SK-N-SH (cell line): ENCODE data around the gene AP3D1. TPM values are rescaled to one million over a fixed set of nuclear protein-coding genes. Genes with fewer than 3 reads are reported as not detected.
A peak's percentile ranks its signal among the peaks of the same experiment; 100 is the strongest.

Experiments used
- CTCF ChIA-PET: fragments of 300-600, 350-600 bp; formaldehyde crosslinking; extraction: SDS; loops from one replicate; lab custom pipeline; 2021; lab: Yijun Ruan, JAX
- POLR2A ChIA-PET: fragments of 350-600 bp; sonication (Branson Sonifier 250); formaldehyde crosslinking; extraction: SDS; loops from one replicate; lab custom pipeline; 2020; ENCODE audit warnings: antibody characterized with exemption, inconsistent platforms; lab: Yijun Ruan, JAX
- DNase-seq: peaks from one replicate; pipeline ENCODE4 v3.0.0; 2012
- H2AFZ ChIP-seq: fragments of 200-600 bp; sonication (generic); 2 replicates; pipeline ENCODE4 v1.8.1; 2016; ENCODE audit warnings: antibody characterized with exemption, mild to moderate bottlenecking, low read depth
- H3F3A ChIP-seq: fragments of 200-600 bp; sonication (generic); replicated peaks from 2 replicates; pipeline ENCODE3; 2016; ENCODE audit warnings: antibody characterized with exemption, mild to moderate bottlenecking; ENCODE audit not compliant: insufficient read depth
- H3K27ac ChIP-seq, 2 experiments: fragments of 200-500 bp in 1 of 2; fragments of 200-600 bp in 1 of 2; sonication (Bioruptor generic) in 1 of 2; sonication (generic), shearing (Covaris generic) in 1 of 2; 2 replicates each; pipeline versions ENCODE4 v1.5.1 to v1.6.1; 2014 to 2016; ENCODE audit warnings: low read depth in 2 of 2, inconsistent platforms in 1 of 2, low read length in 1 of 2, mild to moderate bottlenecking in 1 of 2, mixed read lengths in 1 of 2
- H3K27me3 ChIP-seq: fragments of 200-600 bp; sonication (generic), shearing (Covaris generic); 2 replicates; pipeline ENCODE4 v1.6.1; 2016; ENCODE audit warnings: mixed run types; ENCODE audit not compliant: insufficient read depth
- H3K36me3 ChIP-seq, 2 experiments: fragments of 200-500 bp in 1 of 2; fragments of 200-600 bp in 1 of 2; sonication (Bioruptor generic) in 1 of 2; sonication (generic) in 1 of 2; replicated peaks in 1 of 2; 2 replicates each; pipeline versions ENCODE3 to v1.5.1; 2014 to 2016; ENCODE audit warnings: low read length in 1 of 2, mild to moderate bottlenecking in 1 of 2; ENCODE audit not compliant: insufficient read depth in 2 of 2, control insufficient read depth in 1 of 2
- H3K4me1 ChIP-seq, 2 experiments: fragments of 200-500 bp in 1 of 2; fragments of 200-600 bp in 1 of 2; sonication (Bioruptor generic) in 1 of 2; sonication (generic), shearing (Covaris generic) in 1 of 2; 2 replicates each; pipeline versions ENCODE4 v1.5.1 to v1.6.1; 2014 to 2016; ENCODE audit warnings: low read depth in 1 of 2, low read length in 1 of 2, mixed run types in 1 of 2; ENCODE audit not compliant: insufficient read depth in 2 of 2, control insufficient read depth in 1 of 2
- H3K4me2 ChIP-seq: fragments of 200-600 bp; sonication (generic), shearing (Covaris generic); 2 replicates; pipeline ENCODE4 v1.6.1; 2017; ENCODE audit warnings: mixed run types
- H3K4me3 ChIP-seq, 2 experiments: fragments of 200-500 bp in 1 of 2; fragments of 200-600 bp in 1 of 2; sonication (Bioruptor generic) in 1 of 2; sonication (generic), shearing (Covaris generic) in 1 of 2; 2 replicates each; pipeline versions ENCODE4 v1.5.1 to v1.8.1; 2014 to 2016; ENCODE audit warnings: low read depth in 2 of 2, inconsistent platforms in 1 of 2, low read length in 1 of 2, mild to moderate bottlenecking in 1 of 2, mixed read lengths in 1 of 2, moderate library complexity in 1 of 2
- H3K79me2 ChIP-seq: fragments of 200-600 bp; sonication (generic); 2 replicates; pipeline ENCODE4 v1.8.1; 2017; ENCODE audit warnings: mild to moderate bottlenecking; ENCODE audit not compliant: insufficient read depth
- H3K9ac ChIP-seq: fragments of 200-600 bp; sonication (generic); 2 replicates; pipeline ENCODE4 v1.6.1; 2017; ENCODE audit warnings: mixed run types
- H3K9me2 ChIP-seq: fragments of 200-600 bp; sonication (generic); 2 replicates; pipeline ENCODE4 v1.6.1; 2017; ENCODE audit warnings: mixed run types
- H3K9me3 ChIP-seq: fragments of 200-600 bp; sonication (generic); 2 replicates; pipeline ENCODE4 v1.6.1; 2017; ENCODE audit warnings: mixed run types, mild to moderate bottlenecking, moderate library complexity
- H4K20me1 ChIP-seq: fragments of 200-600 bp; sonication (generic); 2 replicates; pipeline ENCODE4 v1.6.1; 2017; ENCODE audit warnings: mild to moderate bottlenecking, mixed run types; ENCODE audit not compliant: insufficient read depth
- EP300 ChIP-seq, 2 experiments: IDR thresholded peaks; 2 replicates each; pipeline versions ENCODE4 v1.4.0 to v1.6.1; 2012; ENCODE audit warnings: borderline replicate concordance in 1 of 2, low read depth in 1 of 2, low read length in 1 of 2
- FOSL2 ChIP-seq: IDR thresholded peaks from 2 replicates; pipeline ENCODE4 v1.4.0; 2012; ENCODE audit warnings: low read depth, mild to moderate bottlenecking, moderate library complexity, borderline replicate concordance
- MXI1 ChIP-seq: IDR thresholded peaks from 2 replicates; pipeline ENCODE4 v1.6.1; 2012; ENCODE audit warnings: mild to moderate bottlenecking, low read depth, low read length, improper control_type of control experiment
- NFIC ChIP-seq: IDR thresholded peaks from 2 replicates; pipeline ENCODE4 v1.4.0; 2012; ENCODE audit warnings: borderline replicate concordance
- POLR2AphosphoS5 ChIP-seq: IDR thresholded peaks from 2 replicates; pipeline ENCODE4 v1.6.1; 2012; ENCODE audit warnings: low read depth, low read length
- WGBS: methylation state at CpG from one replicate; pipeline ENCODE4 v1.1.6; 2017; ENCODE audit warnings: low lambda C conversion rate; 5-methylcytosine and 5-hydroxymethylcytosine counted together
- polyA plus RNA-seq, 3 experiments: library from polyadenylated mRNA; depleted of rRNA; stranded (reverse); fragments of >200 nt; gene quantifications; 2 replicates each; pipeline ENCODE4 v1.2.3, GENCODE V29; 2012
- TF ChIP-seq, protein P1 (sequence below): IDR thresholded peaks from 2 replicates; pipeline ENCODE4 v1.6.1; 2012; ENCODE audit warnings: mild to moderate bottlenecking, low read depth, low read length, moderate library complexity
- TF ChIP-seq, protein P2 (sequence below): IDR thresholded peaks from 2 replicates; pipeline ENCODE4 v1.4.0; 2012; ENCODE audit warnings: low read depth
- TF ChIP-seq, protein P3 (sequence below): IDR thresholded peaks from 2 replicates; pipeline ENCODE4 v1.4.0; 2012; ENCODE audit warnings: low read depth, borderline replicate concordance

AP3D1 gene
- polyA plus RNA-seq, 1 of the 3 experiments (the other 2 are of a cell fraction), result 127 TPM

DNA sequence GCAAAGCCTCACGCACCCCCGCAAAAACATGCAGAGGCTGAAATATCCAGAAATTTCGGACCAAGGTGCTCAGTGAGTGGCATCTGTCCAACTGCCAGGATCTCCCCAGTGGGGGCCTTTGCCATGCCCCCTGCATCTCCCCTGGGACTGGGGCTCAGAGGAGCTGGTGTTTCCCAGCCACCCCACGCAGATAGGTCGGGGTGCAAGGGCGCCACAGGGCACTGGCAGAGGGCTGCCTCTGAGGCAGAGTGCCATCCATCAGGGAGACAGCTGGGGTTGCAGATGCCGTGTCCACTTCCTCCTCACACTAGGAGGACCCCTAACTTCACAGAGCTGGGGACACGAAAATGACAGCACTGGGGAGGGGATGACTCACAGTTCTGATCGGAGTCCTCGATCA is 28.4 kb downstream of the AP3D1 start:
- 97% methylated on average over 10 of the region's 10 CpGs for WGBS
- H3K27me3 ChIP-seq, result no peaks in the 10 kb centered on the region
- no peak overlapping the region for H3K27ac ChIP-seq
- no peaks in the 10 kb centered on the region for H3K4me1 ChIP-seq
- peaks cover 47% of the 10 kb centered on the region for H4K20me1 ChIP-seq
- DNase-seq, result no peak
- no peaks in the 10 kb centered on the region for H3K9me3 ChIP-seq
- no peak overlapping the region for H3K9ac ChIP-seq
- CTCF ChIA-PET, result no interaction called here
- H3K79me2 ChIP-seq, result peaks cover 15% of the 10 kb centered on the region; the same call in 1 of the 2 replicates
- H3K4me2 ChIP-seq, result no peak overlapping the region
- TF ChIP-seq, protein P1, sequence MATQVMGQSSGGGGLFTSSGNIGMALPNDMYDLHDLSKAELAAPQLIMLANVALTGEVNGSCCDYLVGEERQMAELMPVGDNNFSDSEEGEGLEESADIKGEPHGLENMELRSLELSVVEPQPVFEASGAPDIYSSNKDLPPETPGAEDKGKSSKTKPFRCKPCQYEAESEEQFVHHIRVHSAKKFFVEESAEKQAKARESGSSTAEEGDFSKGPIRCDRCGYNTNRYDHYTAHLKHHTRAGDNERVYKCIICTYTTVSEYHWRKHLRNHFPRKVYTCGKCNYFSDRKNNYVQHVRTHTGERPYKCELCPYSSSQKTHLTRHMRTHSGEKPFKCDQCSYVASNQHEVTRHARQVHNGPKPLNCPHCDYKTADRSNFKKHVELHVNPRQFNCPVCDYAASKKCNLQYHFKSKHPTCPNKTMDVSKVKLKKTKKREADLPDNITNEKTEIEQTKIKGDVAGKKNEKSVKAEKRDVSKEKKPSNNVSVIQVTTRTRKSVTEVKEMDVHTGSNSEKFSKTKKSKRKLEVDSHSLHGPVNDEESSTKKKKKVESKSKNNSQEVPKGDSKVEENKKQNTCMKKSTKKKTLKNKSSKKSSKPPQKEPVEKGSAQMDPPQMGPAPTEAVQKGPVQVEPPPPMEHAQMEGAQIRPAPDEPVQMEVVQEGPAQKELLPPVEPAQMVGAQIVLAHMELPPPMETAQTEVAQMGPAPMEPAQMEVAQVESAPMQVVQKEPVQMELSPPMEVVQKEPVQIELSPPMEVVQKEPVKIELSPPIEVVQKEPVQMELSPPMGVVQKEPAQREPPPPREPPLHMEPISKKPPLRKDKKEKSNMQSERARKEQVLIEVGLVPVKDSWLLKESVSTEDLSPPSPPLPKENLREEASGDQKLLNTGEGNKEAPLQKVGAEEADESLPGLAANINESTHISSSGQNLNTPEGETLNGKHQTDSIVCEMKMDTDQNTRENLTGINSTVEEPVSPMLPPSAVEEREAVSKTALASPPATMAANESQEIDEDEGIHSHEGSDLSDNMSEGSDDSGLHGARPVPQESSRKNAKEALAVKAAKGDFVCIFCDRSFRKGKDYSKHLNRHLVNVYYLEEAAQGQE, result 0 out of 2 replicates have a peak, but pooled peaks have one; percentile 3
- TF ChIP-seq, protein P2, sequence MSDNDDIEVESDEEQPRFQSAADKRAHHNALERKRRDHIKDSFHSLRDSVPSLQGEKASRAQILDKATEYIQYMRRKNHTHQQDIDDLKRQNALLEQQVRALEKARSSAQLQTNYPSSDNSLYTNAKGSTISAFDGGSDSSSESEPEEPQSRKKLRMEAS, result no peak
- TF ChIP-seq, protein P3, sequence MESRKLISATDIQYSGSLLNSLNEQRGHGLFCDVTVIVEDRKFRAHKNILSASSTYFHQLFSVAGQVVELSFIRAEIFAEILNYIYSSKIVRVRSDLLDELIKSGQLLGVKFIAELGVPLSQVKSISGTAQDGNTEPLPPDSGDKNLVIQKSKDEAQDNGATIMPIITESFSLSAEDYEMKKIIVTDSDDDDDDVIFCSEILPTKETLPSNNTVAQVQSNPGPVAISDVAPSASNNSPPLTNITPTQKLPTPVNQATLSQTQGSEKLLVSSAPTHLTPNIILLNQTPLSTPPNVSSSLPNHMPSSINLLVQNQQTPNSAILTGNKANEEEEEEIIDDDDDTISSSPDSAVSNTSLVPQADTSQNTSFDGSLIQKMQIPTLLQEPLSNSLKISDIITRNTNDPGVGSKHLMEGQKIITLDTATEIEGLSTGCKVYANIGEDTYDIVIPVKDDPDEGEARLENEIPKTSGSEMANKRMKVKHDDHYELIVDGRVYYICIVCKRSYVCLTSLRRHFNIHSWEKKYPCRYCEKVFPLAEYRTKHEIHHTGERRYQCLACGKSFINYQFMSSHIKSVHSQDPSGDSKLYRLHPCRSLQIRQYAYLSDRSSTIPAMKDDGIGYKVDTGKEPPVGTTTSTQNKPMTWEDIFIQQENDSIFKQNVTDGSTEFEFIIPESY, result no peak
- TF ChIP-seq FOSL2 (no peak), EP300 (IDR thresholded peaks at IDR 0.05; ENCODE audit: borderline replicate concordance in 1 of 2, low read depth in 1 of 2, low read length in 1 of 2) (no peak), POLR2AphosphoS5 (no peak)
- H3K36me3 ChIP-seq, result peaks cover 20 to 76% of the 10 kb centered on the region in 2 experiments
- H2AFZ ChIP-seq, result no peak overlapping the region
- no peak overlapping the region for H3K4me3 ChIP-seq
- H3F3A ChIP-seq, result no peaks in the 10 kb centered on the region
- POLR2A ChIA-PET, result no interaction called here
- no peaks in the 10 kb centered on the region for H3K9me2 ChIP-seq

DNA sequence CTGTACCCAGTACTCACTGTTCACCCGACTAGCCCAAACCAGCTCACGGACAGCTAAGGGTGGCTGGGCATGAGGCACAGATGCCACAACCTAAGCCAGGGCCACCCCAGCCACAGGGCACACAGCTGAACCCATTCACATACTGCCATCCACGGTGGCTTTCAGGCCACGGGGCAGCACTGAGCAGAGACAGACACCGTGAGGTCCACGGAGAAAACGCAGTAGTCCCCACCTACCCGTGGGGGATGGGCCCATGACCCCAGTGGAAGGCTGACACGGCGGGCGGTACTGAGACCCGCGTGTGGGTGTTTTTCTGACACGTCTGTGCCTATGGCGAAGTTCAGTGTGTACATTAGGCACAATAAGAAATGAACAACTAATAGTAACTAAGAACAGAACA is 29.1 kb downstream of the AP3D1 start:
- Histone ChIP-seq H3K27ac (no peak overlapping the region), H3F3A (no peaks in the 10 kb centered on the region), H4K20me1 (peaks cover 42% of the 10 kb centered on the region), H3K4me3 (no peak overlapping the region), H3K27me3 (no peaks in the 10 kb centered on the region), H3K79me2 (peaks cover 15% of the 10 kb centered on the region; the same call in 1 of the 2 replicates), H2AFZ (no peak overlapping the region), H3K36me3 (peaks cover 20 to 80% of the 10 kb centered on the region in 2 experiments), H3K4me1 (no peaks in the 10 kb centered on the region), H3K9ac (no peak overlapping the region), H3K4me2 (no peak overlapping the region), H3K9me3 (no peaks in the 10 kb centered on the region), H3K9me2 (no peaks in the 10 kb centered on the region)
- DNase-seq, result no peak
- TF ChIP-seq NFIC (no peak), POLR2AphosphoS5 (no peak), MXI1 (no peak)
- TF ChIP-seq, protein P3, result no peak
- ChIA-PET POLR2A (no interaction called here), CTCF (no interaction called here)
- 90% methylated on average over 14 of the region's 15 CpGs for WGBS
